Coronary artery (tissue), 2 donors: ENCODE results near the gene RGMA.

Experiments
- DNase-seq: peaks from one replicate; pipeline ENCODE4 v3.0.0-alpha.2; 2017; ENCODE audit warnings: low spot score
- H3K27ac ChIP-seq, 2 donors: fragments of 200-600 bp; sonication (generic); one replicate each; pipeline ENCODE4 v1.5.1; 2016 to 2019
- H3K4me3 ChIP-seq: fragments of 200-600 bp; sonication (generic); 2 replicates; pipeline ENCODE4 v1.5.1; 2016; ENCODE audit warnings: mild to moderate bottlenecking, moderate library complexity
- TF ChIP-seq, protein P1 (sequence below): fragments of 200-600 bp; sonication (generic); IDR thresholded peaks from one replicate; pipeline ENCODE4 v1.5.1; 2019; ENCODE audit warnings: antibody characterized with exemption

The RGMA gene

DNA sequence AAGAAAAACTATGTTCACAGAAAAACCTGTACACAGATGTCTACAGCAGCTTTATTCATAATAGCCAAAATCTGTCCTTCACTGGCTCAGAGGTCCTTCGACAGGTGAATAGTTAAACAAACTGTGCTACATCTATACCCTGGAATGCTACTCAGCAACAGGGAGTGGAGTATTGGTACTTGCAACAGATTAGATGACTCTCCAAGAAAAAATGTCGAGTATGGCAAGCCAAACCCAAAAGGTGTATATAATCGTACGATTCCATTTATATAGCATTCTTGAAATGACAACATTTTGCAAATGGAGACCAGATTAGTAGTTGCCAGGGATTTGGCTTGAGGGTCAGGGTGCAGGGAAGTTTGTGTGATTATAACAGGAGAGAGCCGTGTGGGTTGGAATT is 22.4 kb upstream of the RGMA start:
- TF ChIP-seq, protein P1, sequence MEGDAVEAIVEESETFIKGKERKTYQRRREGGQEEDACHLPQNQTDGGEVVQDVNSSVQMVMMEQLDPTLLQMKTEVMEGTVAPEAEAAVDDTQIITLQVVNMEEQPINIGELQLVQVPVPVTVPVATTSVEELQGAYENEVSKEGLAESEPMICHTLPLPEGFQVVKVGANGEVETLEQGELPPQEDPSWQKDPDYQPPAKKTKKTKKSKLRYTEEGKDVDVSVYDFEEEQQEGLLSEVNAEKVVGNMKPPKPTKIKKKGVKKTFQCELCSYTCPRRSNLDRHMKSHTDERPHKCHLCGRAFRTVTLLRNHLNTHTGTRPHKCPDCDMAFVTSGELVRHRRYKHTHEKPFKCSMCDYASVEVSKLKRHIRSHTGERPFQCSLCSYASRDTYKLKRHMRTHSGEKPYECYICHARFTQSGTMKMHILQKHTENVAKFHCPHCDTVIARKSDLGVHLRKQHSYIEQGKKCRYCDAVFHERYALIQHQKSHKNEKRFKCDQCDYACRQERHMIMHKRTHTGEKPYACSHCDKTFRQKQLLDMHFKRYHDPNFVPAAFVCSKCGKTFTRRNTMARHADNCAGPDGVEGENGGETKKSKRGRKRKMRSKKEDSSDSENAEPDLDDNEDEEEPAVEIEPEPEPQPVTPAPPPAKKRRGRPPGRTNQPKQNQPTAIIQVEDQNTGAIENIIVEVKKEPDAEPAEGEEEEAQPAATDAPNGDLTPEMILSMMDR, result no peak
- DNase-seq, result no peak
- Histone ChIP-seq H3K4me3 (no peak overlapping the region), H3K27ac (no peak overlapping the region)

DNA sequence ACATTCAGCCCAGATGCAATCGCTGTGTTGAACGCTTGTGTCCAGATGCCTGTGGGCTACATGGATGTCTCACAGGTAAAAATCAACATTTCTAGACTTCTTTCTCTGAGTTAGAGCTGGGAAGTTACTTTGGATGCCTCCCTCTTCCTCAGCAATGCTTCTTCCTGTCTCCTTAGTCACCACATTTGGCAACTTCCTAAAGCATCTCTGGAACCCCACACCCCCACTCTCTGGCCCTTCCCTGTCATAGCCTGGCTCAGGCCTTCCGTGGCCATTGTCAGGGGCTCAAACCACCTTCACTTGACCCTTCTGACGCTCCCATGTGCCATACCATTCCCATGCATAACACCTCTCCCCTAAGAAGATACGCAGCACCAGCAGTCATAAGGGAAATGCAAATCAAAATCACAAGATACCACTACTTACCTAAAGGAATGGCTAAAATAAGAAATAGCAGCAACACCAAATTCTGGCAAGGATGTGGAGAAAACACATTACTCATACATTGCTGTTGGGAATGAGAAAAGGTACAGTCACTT is 21.6 kb upstream of the RGMA start:
- H3K4me3 ChIP-seq, result no peak overlapping the region
- TF ChIP-seq, protein P1, result no peak
- DNase-seq, result no peak
- H3K27ac ChIP-seq, result no peak overlapping the region

DNA sequence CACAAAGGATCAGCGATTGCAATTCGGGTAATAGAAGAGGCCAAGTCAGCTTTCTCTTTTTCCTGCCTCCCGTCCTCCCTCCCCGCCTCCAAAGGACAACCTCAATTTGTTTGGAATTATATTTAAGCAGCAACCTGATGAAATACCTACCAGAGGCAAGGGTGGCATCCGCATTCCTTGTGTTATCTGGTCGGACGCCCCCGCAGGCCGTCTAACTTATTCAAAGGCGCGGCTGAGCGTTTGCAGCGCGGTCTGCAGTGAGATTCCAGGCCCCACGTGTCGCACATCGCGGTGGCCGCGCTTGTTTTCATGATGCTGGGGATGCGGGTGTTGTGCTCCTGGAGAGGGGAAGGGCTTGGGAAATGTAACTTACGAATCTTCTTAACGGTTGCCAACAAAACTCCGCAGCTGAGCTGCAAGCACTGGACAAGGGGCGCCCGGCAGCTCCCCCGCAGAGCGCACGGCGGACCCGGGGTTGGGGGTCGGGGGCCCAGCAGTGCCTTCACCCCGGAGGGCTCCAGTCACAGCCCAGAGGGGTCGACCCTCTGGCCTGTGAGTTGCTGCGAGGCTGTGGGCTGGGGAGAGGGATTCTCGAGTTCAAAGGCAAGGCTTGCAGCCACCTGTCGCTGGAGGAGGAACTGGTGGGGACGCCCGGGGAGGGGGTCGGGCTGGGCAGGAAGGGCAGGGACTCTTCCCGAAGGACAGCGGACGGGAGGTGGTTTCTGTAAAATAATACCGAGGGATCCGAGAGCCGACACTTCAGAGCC is 20.5 kb upstream of the RGMA start:
- no peak for DNase-seq
- no peak overlapping the region for H3K4me3 ChIP-seq
- H3K27ac ChIP-seq, result no peak overlapping the region
- TF ChIP-seq, protein P1, result no peak

DNA sequence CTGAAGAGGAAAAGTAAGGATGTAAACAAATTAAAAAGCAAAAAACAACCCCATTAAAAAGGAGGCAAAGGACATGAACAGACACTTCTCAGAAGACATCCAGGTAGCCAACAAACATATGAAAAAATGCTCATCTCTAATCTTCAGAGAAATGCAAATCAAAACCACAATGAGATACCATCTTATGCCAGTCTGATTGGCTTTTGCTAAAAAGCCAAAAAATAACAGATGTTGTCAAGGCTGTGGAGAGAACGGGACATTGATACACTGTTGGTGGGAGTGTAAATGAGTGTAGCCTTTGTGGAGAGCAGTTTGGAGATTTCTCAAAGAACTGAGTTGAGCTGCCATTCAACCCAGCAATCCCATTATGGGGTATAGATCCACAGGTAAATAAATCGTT is 18.6 kb upstream of the RGMA start:
- no peak for DNase-seq
- no peak overlapping the region for H3K4me3 ChIP-seq
- TF ChIP-seq, protein P1, result no peak
- no peak overlapping the region for H3K27ac ChIP-seq

DNA sequence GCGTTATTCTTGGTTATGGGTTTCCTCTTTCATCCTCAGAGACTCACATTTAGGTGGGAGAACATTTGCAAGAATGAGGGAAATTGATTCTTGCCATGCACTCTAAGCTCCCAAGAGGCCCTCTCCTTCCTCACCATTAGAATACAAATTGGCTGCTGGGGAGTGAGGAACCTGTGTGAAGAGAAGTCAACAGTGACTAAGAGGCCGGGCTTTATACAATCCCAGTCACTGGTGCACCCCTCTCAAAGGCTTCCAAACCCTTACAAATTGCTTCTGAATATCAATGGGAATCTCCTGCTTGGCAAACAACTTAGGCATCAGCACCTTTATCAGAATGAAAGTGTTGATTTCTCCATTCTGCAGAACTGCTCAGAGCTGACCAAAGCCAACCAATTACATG is 16.5 kb upstream of the RGMA start:
- TF ChIP-seq, protein P1, result no peak
- no peak for DNase-seq
- H3K4me3 ChIP-seq, result no peak overlapping the region
- H3K27ac ChIP-seq, result no peak overlapping the region

DNA sequence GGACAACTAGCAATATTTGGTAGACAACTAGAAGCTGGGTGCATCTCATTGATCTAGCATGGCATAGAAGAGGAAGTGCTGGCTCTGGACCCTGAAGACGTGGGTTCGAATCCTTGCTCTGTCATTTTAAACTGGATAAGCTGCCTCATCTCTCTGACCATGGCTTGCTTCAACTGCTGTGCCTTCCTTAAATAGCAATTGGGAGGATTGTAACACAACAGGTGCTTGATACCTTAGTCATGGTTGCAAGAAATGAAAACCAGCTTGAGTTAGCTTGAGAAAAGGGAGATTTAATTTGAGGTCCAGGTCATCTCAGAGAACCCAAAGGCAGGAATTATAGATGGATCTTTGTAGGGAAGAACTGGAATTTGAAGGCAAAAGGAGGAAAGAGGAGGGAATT is 14.8 kb upstream of the RGMA start:
- DNase-seq, result no peak
- H3K4me3 ChIP-seq, result no peak overlapping the region
- TF ChIP-seq, protein P1, result no peak
- no peak overlapping the region for H3K27ac ChIP-seq

DNA sequence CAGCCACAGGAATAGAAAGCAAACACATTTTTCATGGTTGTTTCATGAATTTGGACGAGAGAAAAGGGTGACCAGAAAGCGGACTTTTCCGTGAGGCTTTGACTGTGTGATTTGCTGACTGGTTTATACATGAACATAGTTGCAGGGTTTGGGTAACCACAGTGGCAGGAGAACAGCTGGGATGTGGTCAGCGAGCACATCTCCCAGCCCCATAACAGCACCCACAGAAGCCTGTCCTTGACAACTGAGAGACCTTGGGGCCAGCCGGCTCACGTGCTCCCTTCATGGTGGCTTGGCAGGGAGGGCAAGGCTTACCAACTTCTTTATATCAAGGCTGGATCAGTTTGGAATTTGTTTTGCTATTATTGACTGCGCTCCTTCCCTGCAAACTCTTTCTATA is 13.2 kb upstream of the RGMA start:
- no peak overlapping the region for H3K27ac ChIP-seq
- TF ChIP-seq, protein P1, result no peak
- H3K4me3 ChIP-seq, result no peak overlapping the region
- no peak for DNase-seq
